ENCODE measurements around the gene GNL1.

Gene GNL1

GRCh38 chr6:30556066-30556905, at the start of gene GNL1:
TSS of gene GNL1 (minus strand) at chr6:30556489. CDS start at chr6:30556203, 286 bp downstream.
- peak; percentile 97 to 98 for DNase-seq

- no peak for DNase-seq
Measured at GRCh38 chr6:30603961-30604360, 47.7 kb upstream of the GNL1 start.

GRCh38 chr6:30601815-30602641, 45.7 kb upstream of the GNL1 start:
- DNase-seq: no peak

GRCh38 chr6:30601436-30601814, 45.1 kb upstream of the GNL1 start:
- peak; percentile 26 to 31 for DNase-seq

GRCh38 chr6:30600451-30600961, 44.2 kb upstream of the GNL1 start:
- DNase-seq: no peak

GRCh38 chr6:30599625-30600324, 43.5 kb upstream of the GNL1 start:
- no peak for DNase-seq

- no peak for DNase-seq
Measured at GRCh38 chr6:30598912-30599624, 42.8 kb upstream of the GNL1 start.

- DNase-seq: peak; percentile 73 to 84
Measured at GRCh38 chr6:30597315-30598144, 41.2 kb upstream of the GNL1 start.

GRCh38 chr6:30592287-30592686, 36.0 kb upstream of the GNL1 start:
- no peak for DNase-seq

GRCh38 chr6:30591008-30591407, 34.7 kb upstream of the GNL1 start:
- DNase-seq: no peak

- no peak for DNase-seq
Measured at GRCh38 chr6:30590509-30590908, 34.2 kb upstream of the GNL1 start.

- DNase-seq: no peak
Measured at GRCh38 chr6:30589754-30590358, 33.6 kb upstream of the GNL1 start.

GRCh38 chr6:30583921-30584320, 27.6 kb upstream of the GNL1 start:
- no peak for DNase-seq

GRCh38 chr6:30578051-30578450, 21.8 kb upstream of the GNL1 start:
- DNase-seq: no peak

GRCh38 chr6:30573113-30573512, 16.8 kb upstream of the GNL1 start:
- DNase-seq: no peak

- DNase-seq: no peak
Measured at GRCh38 chr6:30572148-30572547, 15.9 kb upstream of the GNL1 start.

- no peak for DNase-seq
Measured at GRCh38 chr6:30571762-30572082, 15.4 kb upstream of the GNL1 start.

GRCh38 chr6:30571075-30571761, 14.9 kb upstream of the GNL1 start, which contains the start of gene ABCF1:
TSS of gene ABCF1 (plus strand) at chr6:30571442. CDS start at chr6:30571488, 46 bp downstream.
- peak; percentile 98 to 99 for DNase-seq

GRCh38 chr6:30570740-30571074, 14.4 kb upstream of the GNL1 start:
- no peak for DNase-seq

GRCh38 chr6:30570263-30570662, 14.0 kb upstream of the GNL1 start:
- DNase-seq: no peak

- DNase-seq: peak; percentile 7 to 48
Measured at GRCh38 chr6:30568245-30568644, 12.0 kb upstream of the GNL1 start.

Data from CD4-positive, alpha-beta T cell treated with Interleukin-1 beta for 1 hour (primary cell).